Activated T-cell treated with anti-CD3 and anti-CD28 coated beads for 1 hour (primary cell): ENCODE results near the gene IRGC.
"Not testable (repeated sequence)": the region's sequence is repeated elsewhere in the genome, so short reads cannot be mapped to it uniquely, and the experiment has no call there.

Experiments
- DNase-seq: peaks from one replicate; pipeline ENCODE4 v3.0.0-alpha.2; 2020; ENCODE audit warnings: low read depth

IRGC gene

GRCh38 chr19:43754503-43755255, 38.8 kb downstream of the IRGC start, which contains the start of gene SMG9:
TSS of gene SMG9 (minus strand) at chr19:43754962. CDS start at chr19:43750741, 4,221 bp downstream.
- peak; percentile 99 for DNase-seq

GRCh38 chr19:43755256-43755801, 39.5 kb downstream of the IRGC start:
- peak; percentile 67 for DNase-seq

- no peak for DNase-seq
Measured at GRCh38 chr19:43759515-43759914, 43.6 kb downstream of the IRGC start.

- no peak for DNase-seq
Measured at GRCh38 chr19:43760941-43761340, 45.1 kb downstream of the IRGC start.

GRCh38 chr19:43762814-43763213, 46.9 kb downstream of the IRGC start:
- DNase-seq, result no peak

GRCh38 chr19:43763473-43763939, 47.6 kb downstream of the IRGC start:
- no peak for DNase-seq

- not testable (repeated sequence) for DNase-seq
Measured at GRCh38 chr19:43764684-43765083, 48.8 kb downstream of the IRGC start.

GRCh38 chr19:43765109-43765876, 49.4 kb downstream of the IRGC start:
- peak; percentile 48 for DNase-seq

- no peak for DNase-seq
Measured at GRCh38 chr19:43766755-43767043, 50.8 kb downstream of the IRGC start.

- DNase-seq, result no peak
Measured at GRCh38 chr19:43767316-43767715, 51.4 kb downstream of the IRGC start.

GRCh38 chr19:43767818-43768217, 51.9 kb downstream of the IRGC start:
- DNase-seq, result no peak

GRCh38 chr19:43768273-43769050, 52.6 kb downstream of the IRGC start:
- no peak for DNase-seq

- DNase-seq, result no peak
Measured at GRCh38 chr19:43769256-43769655, 53.4 kb downstream of the IRGC start.
